ENCODE data around the gene ATXN7L1. TPM values are rescaled to one million over a fixed set of nuclear protein-coding genes. Genes with fewer than 3 reads are reported as not detected.

Gene ATXN7L1
- total and polyA plus RNA-seq, 2 of the 13 experiments (the other 11 are each of a cell fraction or from before 2014, with no cell fraction given): 4.1 to 7.8 TPM

GRCh38 chr7:105797652-105798051, 78.7 kb downstream of the ATXN7L1 start:
- BruUV-seq (replicated peaks): no TSS peak
- Histone ChIP-seq H3K27me3 (ENCODE audit: control insufficient read depth in 1 of 2, insufficient read depth in 2 of 2, low read length in 2 of 2) (no peaks in the 10 kb centered on the region; a peak in 1 of 5 replicates), H3K4me3 (replicated peaks in 1 of 3; ENCODE audit: insufficient read depth in 1 of 3, low read depth in 2 of 3, low read length in 3 of 3) (no peak overlapping the region), H3K9me3 (ENCODE audit: low read length) (no peaks in the 10 kb centered on the region), H3K4me2 (ENCODE audit: low read depth, low read length) (no peak overlapping the region), H3K9ac (ENCODE audit: insufficient read depth, low read depth, low read length) (no peak overlapping the region), H3K4me1 (ENCODE audit: insufficient read depth, low read length) (peaks cover 16% of the 10 kb centered on the region), H2AFZ (ENCODE audit: low read length) (no peak overlapping the region), H3K27ac (ENCODE audit: extremely low read length, insufficient read depth, low read length) (no peak overlapping the region), H3K79me2 (ENCODE audit: insufficient read depth, low read length) (no peaks in the 10 kb centered on the region), H3K36me3 (replicated peaks in 1 of 2; ENCODE audit: control insufficient read depth in 1 of 2, insufficient read depth in 2 of 2, low read length in 2 of 2) (no peaks in the 10 kb centered on the region; a peak in 1 of 5 replicates), H4K20me1 (ENCODE audit: insufficient read depth, low read length) (no peaks in the 10 kb centered on the region; the same call in 1 of the 2 replicates)
- ATAC-seq (no peak), DNase-seq (ENCODE audit: low spot score) (no peak), FAIRE-seq (no peak)
- intact Hi-C loops (cut with micrococcal nuclease; ENCODE audit: unreplicated experiment) (no loop called here), in situ Hi-C loops (cut with HindIII; ENCODE audit: extremely low pct_ligation_motif_present, low pct_unique_long_range_greater_than_20kb) (no loop called here)
- WGBS (ENCODE audit: low lambda C conversion rate): 98% methylated on average over 7 of the region's 7 CpGs
- POLR2A ChIA-PET: no interaction called here
- CTCF ChIA-PET (ENCODE audit: low intra/inter-chr PET ratio, low total read pairs): no interaction called here
- TF ChIP-seq UBTF (CRISPR knock-in tag; IDR thresholded peaks at IDR 0.05): no peak
- no peak for TF ChIP-seq FOXA1 (IDR thresholded peaks at IDR 0.05)
- no peak for TF ChIP-seq FOXA1 (CRISPR knock-in tag; IDR thresholded peaks at IDR 0.05)
- TF ChIP-seq RBAK (CRISPR knock-in tag; IDR thresholded peaks at IDR 0.05): no peak
- no peak for TF ChIP-seq ZNF550 (CRISPR knock-in tag; IDR thresholded peaks at IDR 0.05; ENCODE audit: borderline replicate concordance)
- TF ChIP-seq CEBPZ (IDR thresholded peaks at IDR 0.05; ENCODE audit: low read length): no peak
- TF ChIP-seq ZNF280B (CRISPR knock-in tag; IDR thresholded peaks at IDR 0.05; ENCODE audit: borderline replicate concordance): no peak
- no peak for TF ChIP-seq REXO4 (CRISPR knock-in tag; IDR thresholded peaks at IDR 0.05; ENCODE audit: borderline replicate concordance)
- no peak for TF ChIP-seq ZNF33B (CRISPR knock-in tag; IDR thresholded peaks at IDR 0.05)
- TF ChIP-seq RFXAP (CRISPR knock-in tag; IDR thresholded peaks at IDR 0.05; ENCODE audit: borderline replicate concordance): no peak
- TF ChIP-seq ATF6 (CRISPR knock-in tag; conservative IDR thresholded peaks at IDR 0.05): no peak
- no peak for TF ChIP-seq SALL1 (CRISPR knock-in tag; IDR thresholded peaks at IDR 0.05)
- no peak for TF ChIP-seq RFX3 (CRISPR knock-in tag; IDR thresholded peaks at IDR 0.05)
- TF ChIP-seq, protein P1, sequence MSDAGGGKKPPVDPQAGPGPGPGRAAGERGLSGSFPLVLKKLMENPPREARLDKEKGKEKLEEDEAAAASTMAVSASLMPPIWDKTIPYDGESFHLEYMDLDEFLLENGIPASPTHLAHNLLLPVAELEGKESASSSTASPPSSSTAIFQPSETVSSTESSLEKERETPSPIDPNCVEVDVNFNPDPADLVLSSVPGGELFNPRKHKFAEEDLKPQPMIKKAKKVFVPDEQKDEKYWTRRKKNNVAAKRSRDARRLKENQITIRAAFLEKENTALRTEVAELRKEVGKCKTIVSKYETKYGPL (CRISPR knock-in tag; IDR thresholded peaks at IDR 0.05): no peak
- no peak for TF ChIP-seq PCBP1 (IDR thresholded peaks at IDR 0.05; ENCODE audit: borderline replicate concordance, low read depth, low read length)
- TF ChIP-seq TGIF2 (CRISPR knock-in tag; IDR thresholded peaks at IDR 0.05): no peak
- TF ChIP-seq ZFP62 (CRISPR knock-in tag; IDR thresholded peaks at IDR 0.05): no peak
